ENCODE results near the gene HS1BP3.

Gene HS1BP3

GRCh38 chr2:20584399-20585358 is 66.2 kb downstream of the HS1BP3 start:
- Histone ChIP-seq H3K4ac (ENCODE audit: low read depth, low read length) (peak overlapping the region; percentile 91), H2BK12ac (ENCODE audit: low read length) (peak overlapping the region; percentile 98), H2BK5ac (ENCODE audit: low read depth, low read length, poor library complexity) (peak overlapping the region; percentile 98), H3K18ac (ENCODE audit: low read length) (peak overlapping the region; percentile 90), H2AFZ (ENCODE audit: insufficient read depth, low read length, poor library complexity) (peak overlapping the region; percentile 88), H3K79me1 (ENCODE audit: low read length) (peaks cover 64% of the 10 kb centered on the region), H2AK5ac (ENCODE audit: low read length) (peak overlapping the region; percentile 94), H3K36me3 (ENCODE audit: control insufficient read depth in 1 of 2, insufficient read depth in 2 of 2, low read length in 2 of 2) (no peaks in the 10 kb centered on the region), H4K91ac (ENCODE audit: low read depth, low read length) (peak overlapping the region; percentile 99), H3K79me2 (ENCODE audit: control insufficient read depth, insufficient read depth, low read length, poor library complexity) (peaks cover 21% of the 10 kb centered on the region), H3K14ac (ENCODE audit: low read length) (peak overlapping the region; percentile 97), H3K9me3 (ENCODE audit: insufficient read depth, low read depth, low read length) (peaks cover 6% of the 10 kb centered on the region), H3K27me3 (ENCODE audit: insufficient read depth, low read length) (no peaks in the 10 kb centered on the region), H4K8ac (ENCODE audit: low read depth, low read length) (peak overlapping the region; percentile 77), H3K4me2 (ENCODE audit: low read length) (peak overlapping the region; percentile 20), H3K4me1 (ENCODE audit: control insufficient read depth in 1 of 2, insufficient read depth in 2 of 2, low read length in 2 of 2) (peaks cover 31 to 48% of the 10 kb centered on the region in 2 experiments), H3K23ac (ENCODE audit: low read length) (no peak overlapping the region), H2BK120ac (ENCODE audit: insufficient read depth, low read length, poor library complexity) (peak overlapping the region; percentile 99), H4K12ac (ENCODE audit: low read depth, low read length) (peak overlapping the region; percentile 26), H3K27ac (ENCODE audit: low read depth, low read length) (peak overlapping the region; percentile 95), H3K4me3 (ENCODE audit: low read depth, low read length) (no peak overlapping the region), H3K9ac (ENCODE audit: low read length) (no peak overlapping the region)
- no CpG with 5 or more reads among the region's 11 CpGs for WGBS (ENCODE audit: extremely low coverage, insufficient coverage, insufficient read length)
- peak in 1 of 2 donors; percentile 39 for DNase-seq

- WGBS (ENCODE audit: extremely low coverage, insufficient coverage, insufficient read length), result no CpG with 5 or more reads among the region's 3 CpGs
- Histone ChIP-seq H3K4me1 (ENCODE audit: control insufficient read depth in 1 of 2, insufficient read depth in 2 of 2, low read length in 2 of 2) (peaks cover 35 to 47% of the 10 kb centered on the region in 2 experiments), H2AFZ (ENCODE audit: insufficient read depth, low read length, poor library complexity) (no peak overlapping the region), H2BK12ac (ENCODE audit: low read length) (peak overlapping the region; percentile 97), H2BK120ac (ENCODE audit: insufficient read depth, low read length, poor library complexity) (peak overlapping the region; percentile 99), H4K12ac (ENCODE audit: low read depth, low read length) (no peak overlapping the region), H3K9ac (ENCODE audit: low read length) (no peak overlapping the region), H3K18ac (ENCODE audit: low read length) (peak overlapping the region; percentile 89), H3K27me3 (ENCODE audit: insufficient read depth, low read length) (no peaks in the 10 kb centered on the region), H3K79me1 (ENCODE audit: low read length) (peaks cover 65% of the 10 kb centered on the region), H4K91ac (ENCODE audit: low read depth, low read length) (peak overlapping the region; percentile 99), H3K9me3 (ENCODE audit: insufficient read depth, low read depth, low read length) (peaks cover 6% of the 10 kb centered on the region), H4K8ac (ENCODE audit: low read depth, low read length) (peak overlapping the region; percentile 2), H3K79me2 (ENCODE audit: control insufficient read depth, insufficient read depth, low read length, poor library complexity) (peaks cover 20% of the 10 kb centered on the region), H3K4me2 (ENCODE audit: low read length) (peak overlapping the region; percentile 20), H3K27ac (ENCODE audit: low read depth, low read length) (peak overlapping the region; percentile 93), H2AK5ac (ENCODE audit: low read length) (peak overlapping the region; percentile 94), H2BK5ac (ENCODE audit: low read depth, low read length, poor library complexity) (peak overlapping the region; percentile 51), H3K14ac (ENCODE audit: low read length) (peak overlapping the region; percentile 97), H3K4me3 (ENCODE audit: low read depth, low read length) (no peak overlapping the region), H3K23ac (ENCODE audit: low read length) (no peak overlapping the region), H3K4ac (ENCODE audit: low read depth, low read length) (peak overlapping the region; percentile 94), H3K36me3 (ENCODE audit: control insufficient read depth in 1 of 2, insufficient read depth in 2 of 2, low read length in 2 of 2) (no peaks in the 10 kb centered on the region)
- DNase-seq, result no peak
These were observed 66.9 kb downstream of the HS1BP3 start for GRCh38 chr2:20584045-20584398.

- no peaks in the 10 kb centered on the region for H3K27me3 ChIP-seq (ENCODE audit: insufficient read depth, low read length)
- no peak overlapping the region for H3K9ac ChIP-seq (ENCODE audit: low read length)
- H2BK120ac ChIP-seq (ENCODE audit: insufficient read depth, low read length, poor library complexity), result peak overlapping the region; percentile 99
- peaks cover 23% of the 10 kb centered on the region for H3K79me2 ChIP-seq (ENCODE audit: control insufficient read depth, insufficient read depth, low read length, poor library complexity)
- peak overlapping the region; percentile 99 for H4K91ac ChIP-seq (ENCODE audit: low read depth, low read length)
- H2BK12ac ChIP-seq (ENCODE audit: low read length), result peak overlapping the region; percentile 97
- H4K8ac ChIP-seq (ENCODE audit: low read depth, low read length), result peak overlapping the region; percentile 78
- peak overlapping the region; percentile 89 for H3K18ac ChIP-seq (ENCODE audit: low read length)
- H3K14ac ChIP-seq (ENCODE audit: low read length), result peak overlapping the region; percentile 97
- H3K4me2 ChIP-seq (ENCODE audit: low read length), result no peak overlapping the region
- H2AK5ac ChIP-seq (ENCODE audit: low read length), result peak overlapping the region; percentile 94
- peak overlapping the region; percentile 51 for H2BK5ac ChIP-seq (ENCODE audit: low read depth, low read length, poor library complexity)
- peaks cover 66% of the 10 kb centered on the region for H3K79me1 ChIP-seq (ENCODE audit: low read length)
- no peaks in the 10 kb centered on the region for H3K36me3 ChIP-seq (ENCODE audit: control insufficient read depth in 1 of 2, insufficient read depth in 2 of 2, low read length in 2 of 2)
- H3K9me3 ChIP-seq (ENCODE audit: insufficient read depth, low read depth, low read length), result peaks cover 6% of the 10 kb centered on the region
- peak overlapping the region; percentile 31 for H4K12ac ChIP-seq (ENCODE audit: low read depth, low read length)
- WGBS (ENCODE audit: extremely low coverage, insufficient coverage, insufficient read length), result no CpG with 5 or more reads among the region's 7 CpGs
- H3K4ac ChIP-seq (ENCODE audit: low read depth, low read length), result peak overlapping the region; percentile 94
- H3K4me1 ChIP-seq (ENCODE audit: control insufficient read depth in 1 of 2, insufficient read depth in 2 of 2, low read length in 2 of 2), result peaks cover 41 to 53% of the 10 kb centered on the region in 2 experiments
- peak overlapping the region; percentile 67 for H2AFZ ChIP-seq (ENCODE audit: insufficient read depth, low read length, poor library complexity)
- no peak overlapping the region for H3K23ac ChIP-seq (ENCODE audit: low read length)
- no peak for DNase-seq
- no peak overlapping the region for H3K4me3 ChIP-seq (ENCODE audit: low read depth, low read length)
- peak overlapping the region; percentile 93 for H3K27ac ChIP-seq (ENCODE audit: low read depth, low read length)
These were observed 67.4 kb downstream of the HS1BP3 start for GRCh38 chr2:20583425-20583881.

- Histone ChIP-seq H2BK12ac (ENCODE audit: low read length) (peak overlapping the region; percentile 97), H3K4me3 (ENCODE audit: low read depth, low read length) (no peak overlapping the region), H3K23ac (ENCODE audit: low read length) (no peak overlapping the region), H3K79me1 (ENCODE audit: low read length) (peaks cover 73% of the 10 kb centered on the region), H3K36me3 (ENCODE audit: control insufficient read depth in 1 of 2, insufficient read depth in 2 of 2, low read length in 2 of 2) (no peaks in the 10 kb centered on the region), H3K79me2 (ENCODE audit: control insufficient read depth, insufficient read depth, low read length, poor library complexity) (peaks cover 28% of the 10 kb centered on the region), H2BK5ac (ENCODE audit: low read depth, low read length, poor library complexity) (peak overlapping the region; percentile 78), H4K8ac (ENCODE audit: low read depth, low read length) (peak overlapping the region; percentile 44), H4K12ac (ENCODE audit: low read depth, low read length) (no peak overlapping the region), H3K9me3 (ENCODE audit: insufficient read depth, low read depth, low read length) (peaks cover 6% of the 10 kb centered on the region), H3K4me2 (ENCODE audit: low read length) (no peak overlapping the region), H3K27ac (ENCODE audit: low read depth, low read length) (peak overlapping the region; percentile 4), H3K27me3 (ENCODE audit: insufficient read depth, low read length) (no peaks in the 10 kb centered on the region), H4K91ac (ENCODE audit: low read depth, low read length) (peak overlapping the region; percentile 99), H3K9ac (ENCODE audit: low read length) (no peak overlapping the region), H3K18ac (ENCODE audit: low read length) (peak overlapping the region; percentile 66), H2BK120ac (ENCODE audit: insufficient read depth, low read length, poor library complexity) (peak overlapping the region; percentile 99), H2AFZ (ENCODE audit: insufficient read depth, low read length, poor library complexity) (no peak overlapping the region), H3K4ac (ENCODE audit: low read depth, low read length) (peak overlapping the region; percentile 43), H3K14ac (ENCODE audit: low read length) (peak overlapping the region; percentile 83), H2AK5ac (ENCODE audit: low read length) (peak overlapping the region; percentile 94), H3K4me1 (ENCODE audit: control insufficient read depth in 1 of 2, insufficient read depth in 2 of 2, low read length in 2 of 2) (peaks cover 48 to 60% of the 10 kb centered on the region in 2 experiments)
- WGBS (ENCODE audit: extremely low coverage, insufficient coverage, insufficient read length), result no CpG with 5 or more reads among the region's 5 CpGs
- DNase-seq, result no peak
These were observed 68.2 kb downstream of the HS1BP3 start for GRCh38 chr2:20582600-20583221.
